Measurements from ENCODE around the gene FBXO10.
A peak's percentile ranks its signal among the peaks of the same experiment; 100 is the strongest.

Gene FBXO10

GRCh38 chr9:37592108-37592951 is 16.1 kb upstream of the FBXO10 start, which contains the start of gene TOMM5:
TOMM5 (minus strand) TSS chr9:37592597; CDS start chr9:37592532, 65 bp downstream.
- peak; percentile 90 for DNase-seq (ENCODE audit: low spot score)

- no peak for DNase-seq (ENCODE audit: low spot score)
Measured at GRCh38 chr9:37587521-37587920, 11.3 kb upstream of the FBXO10 start.

- DNase-seq (ENCODE audit: low spot score), result no peak
Measured at GRCh38 chr9:37583522-37584121, 7.4 kb upstream of the FBXO10 start.

GRCh38 chr9:37582548-37583157 is 6.5 kb upstream of the FBXO10 start:
- DNase-seq (ENCODE audit: low spot score), result peak; percentile 30

- no peak for DNase-seq (ENCODE audit: low spot score)
Measured at GRCh38 chr9:37575511-37575914, 667 bp downstream of the FBXO10 start.

- no peak for DNase-seq (ENCODE audit: low spot score)
Measured at GRCh38 chr9:37575001-37575400, 1.2 kb downstream of the FBXO10 start.

GRCh38 chr9:37574241-37574721 is 1.9 kb downstream of the FBXO10 start:
- DNase-seq (ENCODE audit: low spot score), result no peak

GRCh38 chr9:37571282-37571681 is 4.9 kb downstream of the FBXO10 start:
- DNase-seq (ENCODE audit: low spot score), result no peak

- no peak for DNase-seq (ENCODE audit: low spot score)
Measured at GRCh38 chr9:37566716-37567115, 9.5 kb downstream of the FBXO10 start.

- no peak for DNase-seq (ENCODE audit: low spot score)
Measured at GRCh38 chr9:37565661-37566618, 10.2 kb downstream of the FBXO10 start.

- no peak for DNase-seq (ENCODE audit: low spot score)
Measured at GRCh38 chr9:37564916-37565315, 11.3 kb downstream of the FBXO10 start.

GRCh38 chr9:37563806-37564513 is 12.2 kb downstream of the FBXO10 start:
- DNase-seq (ENCODE audit: low spot score), result no peak

GRCh38 chr9:37562826-37563225 is 13.4 kb downstream of the FBXO10 start:
- DNase-seq (ENCODE audit: low spot score), result no peak

GRCh38 chr9:37561682-37562081 is 14.5 kb downstream of the FBXO10 start:
- no peak for DNase-seq (ENCODE audit: low spot score)

- no peak for DNase-seq (ENCODE audit: low spot score)
Measured at GRCh38 chr9:37559855-37560592, 16.2 kb downstream of the FBXO10 start.

- DNase-seq (ENCODE audit: low spot score), result no peak
Measured at GRCh38 chr9:37559125-37559524, 17.1 kb downstream of the FBXO10 start.

GRCh38 chr9:37555786-37556185 is 20.4 kb downstream of the FBXO10 start:
- DNase-seq (ENCODE audit: low spot score), result no peak

GRCh38 chr9:37554318-37554717 is 21.9 kb downstream of the FBXO10 start:
- DNase-seq (ENCODE audit: low spot score), result no peak

- DNase-seq (ENCODE audit: low spot score), result no peak
Measured at GRCh38 chr9:37551888-37552287, 24.3 kb downstream of the FBXO10 start.

GRCh38 chr9:37551468-37551867 is 24.7 kb downstream of the FBXO10 start:
- no peak for DNase-seq (ENCODE audit: low spot score)
